ENCODE results near the gene NR2F1-AS1. TPM values are rescaled to one million over a fixed set of nuclear protein-coding genes. Genes with fewer than 3 reads are reported as not detected.

Gene NR2F1-AS1
- total RNA-seq, 2 donors from 2014 or later: 1.4 to 3.3 TPM

GRCh38 chr5:93503598-93504067 is 77.4 kb downstream of the NR2F1-AS1 start:
- no peaks in the 10 kb centered on the region for H3K36me3 Mint-ChIP-seq (ENCODE audit: low read depth)
- Histone ChIP-seq H3K9ac (ENCODE audit: extremely low read depth, low read length, poor library complexity, severe bottlenecking) (no peak overlapping the region), H3K4me3 (ENCODE audit: low read length) (no peak overlapping the region), H3K27ac (ENCODE audit: low read depth, low read length) (no peak overlapping the region), H3K36me3 (ENCODE audit: control insufficient read depth, insufficient read depth, low read length) (no peaks in the 10 kb centered on the region), H3K9me3 (ENCODE audit: control insufficient read depth, low read length) (no peaks in the 10 kb centered on the region), H3K27me3 (ENCODE audit: control insufficient read depth, insufficient read depth, low read length, poor library complexity, severe bottlenecking) (no peaks in the 10 kb centered on the region), H3K4me1 (ENCODE audit: control insufficient read depth, insufficient read depth, low read length) (peaks cover 4% of the 10 kb centered on the region)
- no peak overlapping the region for H3K4me3 Mint-ChIP-seq
- no peak for TF ChIP-seq CTCF (conservative IDR thresholded peaks at IDR 0.05)
- DNase-seq: no peak
- no peaks in the 10 kb centered on the region for H3K27me3 Mint-ChIP-seq (ENCODE audit: insufficient read depth)
- WGBS, 2 experiments (ENCODE audit: insufficient coverage in 1 of 2, insufficient read length in 1 of 2): 91 to 94% methylated on average over 1 of the region's 1 CpG
- H3K4me1 Mint-ChIP-seq: no peaks in the 10 kb centered on the region
- H3K9me3 Mint-ChIP-seq: no peaks in the 10 kb centered on the region
- H3K27ac Mint-ChIP-seq: no peak overlapping the region

DNA sequence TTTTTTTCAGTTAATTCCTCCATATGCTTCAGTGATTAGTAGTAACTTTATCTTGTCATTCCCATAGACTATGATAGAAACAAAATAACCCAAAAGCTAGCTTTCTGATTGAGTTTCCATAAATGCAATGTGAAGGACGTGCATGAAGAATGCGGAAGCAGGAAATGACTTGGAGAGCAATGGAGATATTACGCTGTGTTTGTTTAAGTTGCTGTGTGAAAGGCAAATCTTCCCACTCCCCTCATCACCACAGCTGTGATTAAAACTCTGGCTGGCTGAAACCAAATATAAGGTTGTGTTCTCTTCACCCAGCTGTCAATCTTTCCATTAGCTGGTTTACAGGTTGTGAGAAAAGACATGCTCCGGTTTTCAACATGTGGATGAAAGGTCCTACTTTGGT is 83.9 kb downstream of the NR2F1-AS1 start:
- no peak for TF ChIP-seq CTCF (conservative IDR thresholded peaks at IDR 0.05)
- DNase-seq: no peak
- no peak overlapping the region for H3K4me3 Mint-ChIP-seq
- Histone ChIP-seq H3K27me3 (ENCODE audit: control insufficient read depth, insufficient read depth, low read length, poor library complexity, severe bottlenecking) (no peaks in the 10 kb centered on the region), H3K9me3 (ENCODE audit: control insufficient read depth, low read length) (no peaks in the 10 kb centered on the region), H3K27ac (ENCODE audit: low read depth, low read length) (no peak overlapping the region), H3K9ac (ENCODE audit: extremely low read depth, low read length, poor library complexity, severe bottlenecking) (no peak overlapping the region), H3K4me3 (ENCODE audit: low read length) (no peak overlapping the region), H3K4me1 (ENCODE audit: control insufficient read depth, insufficient read depth, low read length) (no peaks in the 10 kb centered on the region), H3K36me3 (ENCODE audit: control insufficient read depth, insufficient read depth, low read length) (no peaks in the 10 kb centered on the region)
- WGBS, 2 experiments (ENCODE audit: insufficient coverage in 1 of 2, insufficient read length in 1 of 2): 90% methylated on average over 4 of the region's 4 CpGs; no CpG with 5 or more reads in 1 of the 2 experiments
- H3K9me3 Mint-ChIP-seq: no peaks in the 10 kb centered on the region
- H3K27ac Mint-ChIP-seq: no peak overlapping the region
- no peaks in the 10 kb centered on the region for H3K4me1 Mint-ChIP-seq
- H3K36me3 Mint-ChIP-seq (ENCODE audit: low read depth): no peaks in the 10 kb centered on the region
- no peaks in the 10 kb centered on the region for H3K27me3 Mint-ChIP-seq (ENCODE audit: insufficient read depth)

DNA sequence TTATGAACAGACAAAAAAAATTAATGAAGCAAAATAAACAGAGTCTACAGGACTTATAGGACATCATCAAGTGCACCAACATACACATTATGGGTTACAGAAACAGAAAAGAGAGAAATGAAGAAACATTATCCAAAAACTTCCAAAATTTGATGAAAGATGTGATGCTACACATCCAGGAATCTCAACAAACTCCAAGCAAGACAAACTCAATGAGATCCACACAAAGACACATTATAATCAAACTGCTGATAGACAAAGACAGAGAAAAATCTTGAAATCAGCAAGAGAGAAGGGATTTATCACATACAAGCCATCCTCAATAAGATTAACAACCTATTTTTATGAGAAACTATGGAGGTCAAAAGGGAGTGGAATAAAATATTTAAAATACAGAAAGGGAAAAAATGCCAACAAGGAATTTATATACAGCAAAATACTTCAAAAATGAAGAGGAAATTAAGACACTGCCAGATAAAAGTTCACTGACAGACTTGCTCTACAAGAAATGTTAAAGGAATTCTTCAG is 101.0 kb downstream of the NR2F1-AS1 start:
- H3K9me3 ChIP-seq (ENCODE audit: control insufficient read depth, low read length): peaks cover 5% of the 10 kb centered on the region
- H3K4me3 Mint-ChIP-seq: no peak overlapping the region
- H3K27ac ChIP-seq (ENCODE audit: low read depth, low read length): no peak overlapping the region
- peaks cover 4% of the 10 kb centered on the region for H3K36me3 Mint-ChIP-seq (ENCODE audit: low read depth)
- peaks cover 11% of the 10 kb centered on the region for H3K9me3 Mint-ChIP-seq
- TF ChIP-seq CTCF (conservative IDR thresholded peaks at IDR 0.05): no peak
- no peaks in the 10 kb centered on the region for H3K4me1 ChIP-seq (ENCODE audit: control insufficient read depth, insufficient read depth, low read length)
- H3K27me3 ChIP-seq (ENCODE audit: control insufficient read depth, insufficient read depth, low read length, poor library complexity, severe bottlenecking): no peaks in the 10 kb centered on the region
- no peak overlapping the region for H3K4me3 ChIP-seq (ENCODE audit: low read length)
- no peak overlapping the region for H3K27ac Mint-ChIP-seq
- H3K36me3 ChIP-seq (ENCODE audit: control insufficient read depth, insufficient read depth, low read length): no peaks in the 10 kb centered on the region
- no peak overlapping the region for H3K9ac ChIP-seq (ENCODE audit: extremely low read depth, low read length, poor library complexity, severe bottlenecking)
- no peaks in the 10 kb centered on the region for H3K27me3 Mint-ChIP-seq (ENCODE audit: insufficient read depth)
- no peaks in the 10 kb centered on the region for H3K4me1 Mint-ChIP-seq
- DNase-seq: no peak

Data from endodermal cell (in vitro differentiated cells).